Measurements from ENCODE around the gene TMEM14B.

TMEM14B gene

GRCh38 chr6:10721850-10722569 lies 25.6 kb upstream of the TMEM14B start:
- Histone ChIP-seq H3K27ac (ENCODE audit: low read depth, low read length, poor library complexity, severe bottlenecking) (peak overlapping the region; percentile 88), H3K9me3 (ENCODE audit: low read length) (0 out of 2 replicates have a peak, but pooled peaks cover 3% of the 10 kb centered on the region), H3K79me2 (ENCODE audit: insufficient read depth, low read length) (no peaks in the 10 kb centered on the region), H3K9me2 (ENCODE audit: low read depth, low read length) (no peaks in the 10 kb centered on the region), H3F3A (ENCODE audit: insufficient read depth, low read length) (no peaks in the 10 kb centered on the region), H3K36me3 (ENCODE audit: insufficient read depth, low read length) (peaks cover 12% of the 10 kb centered on the region), H3K4me1 (ENCODE audit: insufficient read depth, low read length, severe bottlenecking) (peaks cover 45% of the 10 kb centered on the region), H4K20me1 (ENCODE audit: insufficient read depth, low read length) (no peaks in the 10 kb centered on the region), H3K4me2 (ENCODE audit: low read length) (peak overlapping the region; percentile 73), H3K9ac (ENCODE audit: low read length) (peak overlapping the region; percentile 93), H2AFZ (ENCODE audit: low read length) (no peak overlapping the region), H3K4me3 (ENCODE audit: low read depth, low read length, poor library complexity, severe bottlenecking) (peak overlapping the region; percentile 70), H3K27me3 (ENCODE audit: insufficient read depth, low read length) (no peaks in the 10 kb centered on the region)
- TF ChIP-seq CTCF (IDR thresholded peaks at IDR 0.05; ENCODE audit: low read length) (no peak), EZH2 (IDR thresholded peaks at IDR 0.05; ENCODE audit: borderline replicate concordance, low read length) (no peak)

GRCh38 chr6:10722570-10722819 lies 25.1 kb upstream of the TMEM14B start:
- Histone ChIP-seq H3K79me2 (ENCODE audit: insufficient read depth, low read length) (no peaks in the 10 kb centered on the region), H3K27ac (ENCODE audit: low read depth, low read length, poor library complexity, severe bottlenecking) (peak overlapping the region; percentile 88), H3K9me3 (ENCODE audit: low read length) (0 out of 2 replicates have a peak, but pooled peaks cover 3% of the 10 kb centered on the region), H3K9me2 (ENCODE audit: low read depth, low read length) (no peaks in the 10 kb centered on the region), H3K9ac (ENCODE audit: low read length) (peak overlapping the region; percentile 93), H3K4me1 (ENCODE audit: insufficient read depth, low read length, severe bottlenecking) (peaks cover 45% of the 10 kb centered on the region), H2AFZ (ENCODE audit: low read length) (no peak overlapping the region), H3K4me2 (ENCODE audit: low read length) (peak overlapping the region; percentile 73), H3K36me3 (ENCODE audit: insufficient read depth, low read length) (peaks cover 12% of the 10 kb centered on the region), H3F3A (ENCODE audit: insufficient read depth, low read length) (no peaks in the 10 kb centered on the region), H3K4me3 (ENCODE audit: low read depth, low read length, poor library complexity, severe bottlenecking) (peak overlapping the region; percentile 70), H4K20me1 (ENCODE audit: insufficient read depth, low read length) (no peaks in the 10 kb centered on the region), H3K27me3 (ENCODE audit: insufficient read depth, low read length) (no peaks in the 10 kb centered on the region)
- TF ChIP-seq EZH2 (IDR thresholded peaks at IDR 0.05; ENCODE audit: borderline replicate concordance, low read length) (no peak), CTCF (IDR thresholded peaks at IDR 0.05; ENCODE audit: low read length) (no peak)

GRCh38 chr6:10722820-10723566 lies 24.6 kb upstream of the TMEM14B start, which contains the start of gene TMEM14C:
Gene TMEM14C (plus strand): TSS chr6:10723070. CDS start chr6:10724614, 1,544 bp downstream.
- no peaks in the 10 kb centered on the region for H3K27me3 ChIP-seq (ENCODE audit: insufficient read depth, low read length)
- H3K4me2 ChIP-seq (ENCODE audit: low read length): peak within 1 kb of the TSS; percentile 73
- peaks cover 16% of the 10 kb centered on the region for H3K36me3 ChIP-seq (ENCODE audit: insufficient read depth, low read length)
- no peaks in the 10 kb centered on the region for H3K9me2 ChIP-seq (ENCODE audit: low read depth, low read length)
- H4K20me1 ChIP-seq (ENCODE audit: insufficient read depth, low read length): no peaks in the 10 kb centered on the region
- peak within 1 kb of the TSS; percentile 76; the same call in 1 of the 2 replicates for H2AFZ ChIP-seq (ENCODE audit: low read length)
- H3K79me2 ChIP-seq (ENCODE audit: insufficient read depth, low read length): no peaks in the 10 kb centered on the region
- peak within 1 kb of the TSS; percentile 93 for H3K9ac ChIP-seq (ENCODE audit: low read length)
- TF ChIP-seq EZH2 (IDR thresholded peaks at IDR 0.05; ENCODE audit: borderline replicate concordance, low read length) (no peak), CTCF (IDR thresholded peaks at IDR 0.05; ENCODE audit: low read length) (no peak)
- peak within 1 kb of the TSS; percentile 70 for H3K4me3 ChIP-seq (ENCODE audit: low read depth, low read length, poor library complexity, severe bottlenecking)
- H3F3A ChIP-seq (ENCODE audit: insufficient read depth, low read length): no peaks in the 10 kb centered on the region
- H3K4me1 ChIP-seq (ENCODE audit: insufficient read depth, low read length, severe bottlenecking): peaks cover 45% of the 10 kb centered on the region
- H3K9me3 ChIP-seq (ENCODE audit: low read length): 0 out of 2 replicates have a peak, but pooled peaks cover 3% of the 10 kb centered on the region
- H3K27ac ChIP-seq (ENCODE audit: low read depth, low read length, poor library complexity, severe bottlenecking): peak within 1 kb of the TSS; percentile 88
